GM12864 (cell line): ENCODE results near the gene CABCOCO1.

ENCODE experiments used
- DNase-seq: peaks from one replicate; pipeline ENCODE4 v3.0.0-alpha.2; 2011; ENCODE audit warnings: low read depth
- H3K4me3 ChIP-seq: 2 replicates; pipeline ENCODE4 v1.5.1; 2011; ENCODE audit warnings: mild to moderate bottlenecking, low read depth, low read length, control low read depth
- TF ChIP-seq, protein P1 (sequence below): IDR thresholded peaks from 2 replicates; pipeline ENCODE4 v1.5.1; 2011; ENCODE audit warnings: low read depth, mild to moderate bottlenecking, moderate library complexity, low read length, control low read depth, inconsistent platforms; ENCODE audit errors: missing control alignments

CABCOCO1 gene

DNA sequence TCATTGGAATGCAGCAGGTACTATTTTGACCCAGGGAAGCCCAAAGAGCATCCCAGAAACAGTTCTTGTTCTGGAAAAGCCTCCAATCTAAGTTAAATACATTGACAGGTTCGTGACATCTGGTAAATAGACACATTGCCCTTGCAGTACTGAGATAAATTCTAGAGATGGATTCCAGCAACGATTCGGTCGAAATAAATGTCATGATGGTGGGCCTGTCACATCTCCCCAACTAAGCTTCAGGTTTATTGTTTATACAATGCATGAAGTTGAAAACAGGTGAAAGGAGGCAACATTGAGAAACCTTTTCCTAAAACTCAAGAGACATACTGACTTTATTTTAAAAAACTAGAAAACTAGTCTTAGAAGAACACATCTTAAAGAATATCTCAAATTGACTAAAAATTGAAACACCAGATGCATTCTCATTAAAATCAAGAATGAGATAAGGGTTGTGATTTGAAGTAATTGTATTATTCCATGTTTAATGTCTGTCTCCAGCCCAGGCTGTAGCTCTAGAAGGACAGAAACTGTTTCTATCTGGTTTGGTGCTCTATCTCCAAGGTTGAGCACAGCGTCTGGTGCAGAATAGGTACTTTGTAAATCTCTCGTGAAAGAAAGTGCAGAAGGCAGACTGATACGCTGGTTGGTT is 114.0 kb downstream of the CABCOCO1 start:
- no peak for DNase-seq
- H3K4me3 ChIP-seq, result no peak overlapping the region
- TF ChIP-seq, protein P1, sequence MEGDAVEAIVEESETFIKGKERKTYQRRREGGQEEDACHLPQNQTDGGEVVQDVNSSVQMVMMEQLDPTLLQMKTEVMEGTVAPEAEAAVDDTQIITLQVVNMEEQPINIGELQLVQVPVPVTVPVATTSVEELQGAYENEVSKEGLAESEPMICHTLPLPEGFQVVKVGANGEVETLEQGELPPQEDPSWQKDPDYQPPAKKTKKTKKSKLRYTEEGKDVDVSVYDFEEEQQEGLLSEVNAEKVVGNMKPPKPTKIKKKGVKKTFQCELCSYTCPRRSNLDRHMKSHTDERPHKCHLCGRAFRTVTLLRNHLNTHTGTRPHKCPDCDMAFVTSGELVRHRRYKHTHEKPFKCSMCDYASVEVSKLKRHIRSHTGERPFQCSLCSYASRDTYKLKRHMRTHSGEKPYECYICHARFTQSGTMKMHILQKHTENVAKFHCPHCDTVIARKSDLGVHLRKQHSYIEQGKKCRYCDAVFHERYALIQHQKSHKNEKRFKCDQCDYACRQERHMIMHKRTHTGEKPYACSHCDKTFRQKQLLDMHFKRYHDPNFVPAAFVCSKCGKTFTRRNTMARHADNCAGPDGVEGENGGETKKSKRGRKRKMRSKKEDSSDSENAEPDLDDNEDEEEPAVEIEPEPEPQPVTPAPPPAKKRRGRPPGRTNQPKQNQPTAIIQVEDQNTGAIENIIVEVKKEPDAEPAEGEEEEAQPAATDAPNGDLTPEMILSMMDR, result no peak

DNA sequence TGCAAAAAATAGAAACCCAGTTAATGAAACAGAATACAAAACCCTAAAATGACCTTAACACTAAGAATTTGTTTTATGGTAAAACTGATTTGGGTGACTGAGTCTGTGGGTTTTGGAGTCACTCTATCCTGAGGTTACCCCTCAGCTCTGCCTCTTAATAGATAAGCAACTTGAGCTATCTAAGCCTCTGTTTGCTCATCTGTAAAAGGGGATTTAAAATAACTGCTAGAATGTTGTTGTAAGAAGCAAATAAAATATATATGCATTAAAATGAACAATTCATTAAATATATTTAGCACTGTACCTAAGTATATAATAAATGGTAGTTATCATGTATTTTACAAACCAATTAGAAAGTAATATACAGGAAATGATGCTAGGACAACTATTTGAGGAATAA is 115.4 kb downstream of the CABCOCO1 start:
- DNase-seq, result no peak
- TF ChIP-seq, protein P1, result no peak
- H3K4me3 ChIP-seq, result no peak overlapping the region

GRCh38 chr10:61779276-61779675 is 116.5 kb downstream of the CABCOCO1 start:
- H3K4me3 ChIP-seq, result no peak overlapping the region
- TF ChIP-seq, protein P1, result no peak
- DNase-seq, result no peak

GRCh38 chr10:61779950-61780659 is 117.4 kb downstream of the CABCOCO1 start:
- no peak overlapping the region for H3K4me3 ChIP-seq
- TF ChIP-seq, protein P1, result no peak
- no peak for DNase-seq

GRCh38 chr10:61780732-61781131 is 118.0 kb downstream of the CABCOCO1 start:
- TF ChIP-seq, protein P1, result no peak
- no peak for DNase-seq
- H3K4me3 ChIP-seq, result no peak overlapping the region

DNA sequence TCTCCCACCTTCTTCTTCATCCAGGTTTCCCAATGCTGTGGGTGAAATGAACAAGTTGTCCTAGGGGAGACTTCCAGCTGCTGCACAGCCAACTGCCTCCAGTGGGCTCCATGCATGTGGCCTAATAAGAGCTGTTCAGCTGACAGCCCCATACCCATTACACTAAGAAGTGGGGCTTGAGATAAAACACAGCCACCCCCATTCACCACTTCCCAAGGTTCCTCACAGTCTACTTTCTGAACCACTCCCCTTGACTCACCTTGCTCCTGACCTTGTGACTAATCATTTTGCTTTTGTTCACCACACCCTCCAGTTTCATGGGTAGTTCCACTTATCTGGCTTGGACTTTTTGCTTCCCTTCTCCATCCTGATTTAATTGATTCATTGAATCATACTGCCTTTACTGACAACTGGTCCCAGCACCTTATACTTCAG is 119.3 kb downstream of the CABCOCO1 start:
- no peak overlapping the region for H3K4me3 ChIP-seq
- TF ChIP-seq, protein P1, result no peak
- DNase-seq, result no peak
